ENCODE results near the gene B3GNT7.

Gene B3GNT7

DNA sequence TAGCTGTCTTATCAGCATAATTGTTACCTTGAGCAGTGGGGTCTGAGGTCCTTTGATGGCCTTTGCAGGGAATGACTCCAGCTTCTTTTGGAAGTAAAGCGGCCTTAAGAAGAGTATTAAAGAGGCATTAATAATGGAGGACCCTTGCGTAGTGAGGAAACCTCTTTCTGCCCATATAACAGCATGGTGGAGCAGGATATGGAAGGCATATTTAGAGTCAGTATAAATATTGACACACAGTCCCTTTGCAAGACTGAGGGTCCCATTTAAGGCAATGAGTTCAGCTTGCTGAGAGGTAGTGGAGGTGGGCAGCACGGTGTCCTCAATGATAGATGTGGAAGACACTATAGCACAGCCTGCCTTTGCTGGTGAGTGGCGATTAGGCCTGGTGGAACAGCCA, 36.1 kb downstream of the B3GNT7 start:
- no peak for DNase-seq

DNA sequence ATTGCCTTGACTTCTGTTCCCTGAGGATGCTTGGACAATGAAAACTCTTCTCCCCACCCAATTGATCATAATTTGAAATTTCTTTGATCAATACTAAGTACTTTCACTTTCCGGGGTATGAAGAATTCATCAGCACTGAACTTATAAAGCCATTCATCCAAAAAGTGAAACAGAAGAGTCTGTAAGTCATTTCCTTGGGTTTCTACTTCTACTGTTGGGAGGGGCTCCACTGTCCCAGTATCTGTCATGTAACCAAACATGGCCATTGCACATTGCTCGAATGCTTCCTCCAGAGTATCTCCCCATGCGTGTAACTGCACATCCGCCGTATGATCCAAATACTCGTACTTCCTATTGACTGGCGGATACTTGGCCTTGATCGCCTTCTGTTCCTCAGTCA, 38.5 kb downstream of the B3GNT7 start:
- DNase-seq, result no peak

- no peak for DNase-seq
These were observed 41.4 kb downstream of the B3GNT7 start for GRCh38 chr2:231436957-231437356.

DNA sequence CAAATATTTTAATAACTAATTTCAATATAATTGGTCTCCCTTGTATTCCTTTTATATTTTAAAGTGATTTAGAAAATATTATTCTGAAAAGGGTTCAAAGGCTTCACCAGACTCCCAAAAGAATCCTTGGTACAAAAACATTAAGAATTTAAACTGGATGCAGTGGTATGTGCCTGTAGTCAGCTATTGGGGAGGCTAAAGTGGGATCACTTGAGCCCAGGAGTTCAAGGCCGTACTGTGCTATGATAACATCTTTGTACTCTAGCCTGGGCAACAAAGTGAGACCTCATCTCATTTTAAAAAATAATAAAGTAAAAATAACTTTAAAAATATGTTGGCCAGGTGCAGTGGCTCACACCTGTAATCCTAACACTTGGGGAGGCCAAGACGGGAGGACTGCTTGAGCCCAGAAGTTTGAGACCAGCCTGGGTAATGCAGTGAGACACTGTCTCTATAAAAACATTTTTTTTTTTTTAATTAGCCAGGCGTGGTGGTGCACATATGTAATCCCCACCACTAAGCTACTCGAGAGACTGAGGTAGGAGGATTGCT, 54.1 kb downstream of the B3GNT7 start:
- DNase-seq, result no peak

GRCh38 chr2:231450548-231450989, 55.1 kb downstream of the B3GNT7 start:
- DNase-seq, result no peak

Data from DMS 273 treated with DMSO at 0.1 percent for 48 hours (cell line).